PC-9 (cell line): Measurements from ENCODE around the gene SENP6. TPM values are rescaled to one million over a fixed set of nuclear protein-coding genes. Genes with fewer than 3 reads are reported as not detected.
"Not testable (repeated sequence)": the region's sequence is repeated elsewhere in the genome, so short reads cannot be mapped to it uniquely, and the experiment has no call there.

Experiments used
- BruUV-seq: library from RNA; stranded (reverse); fragments of 400-500 nt; replicated peaks from 2 replicates; lab custom pipeline; 2021; lab: Mats Ljungman, UMichigan
- CTCF ChIA-PET: fragments of 300-600 bp; sonication (Branson Sonifier 250); formaldehyde crosslinking; loops from one replicate; lab custom pipeline; 2022; ENCODE audit warnings: antibody characterized with exemption; lab: Charles Lee
- POLR2A ChIA-PET: fragments of 300-600 bp; sonication (Branson Sonifier 250); formaldehyde crosslinking; loops from one replicate; lab custom pipeline; 2022; ENCODE audit warnings: antibody characterized with exemption; ENCODE audit not compliant: unreplicated experiment; lab: Charles Lee
- DNase-seq, 2 experiments: peaks; one replicate each; pipeline versions ENCODE4 v3.0.0 to v3.0.0-alpha.2; 2015 to 2022; ENCODE audit warnings: mixed read lengths in 1 of 2
- H2AFZ ChIP-seq: fragments of 200-600 bp; sonication (generic); 2 replicates; pipeline ENCODE4 v1.8.1; 2017; ENCODE audit warnings: antibody characterized with exemption
- H3F3A ChIP-seq: fragments of 200-600 bp; sonication (generic); 2 replicates; pipeline ENCODE4 v1.8.1; 2017; ENCODE audit warnings: antibody characterized with exemption, mild to moderate bottlenecking, low read depth; ENCODE audit not compliant: insufficient read depth
- H3K27ac ChIP-seq: fragments of 200-600 bp; sonication (generic); 2 replicates; pipeline ENCODE4 v1.6.1; 2016; ENCODE audit warnings: mixed run types
- H3K27me3 ChIP-seq: fragments of 200-600 bp; sonication (generic); 2 replicates; pipeline ENCODE4 v1.6.1; 2016; ENCODE audit warnings: low read depth, mixed run types; ENCODE audit not compliant: insufficient read depth
- H3K36me3 ChIP-seq: fragments of 200-600 bp; sonication (generic); 2 replicates; pipeline ENCODE4 v1.6.1; 2016; ENCODE audit warnings: low read depth, mixed run types
- H3K4me1 ChIP-seq: fragments of 200-600 bp; sonication (generic); replicated peaks from 2 replicates; pipeline ENCODE4 v1.6.1; 2016; ENCODE audit warnings: mixed run types; ENCODE audit not compliant: insufficient read depth
- H3K4me2 ChIP-seq: fragments of 200-600 bp; sonication (generic); 2 replicates; pipeline ENCODE4 v1.6.1; 2017; ENCODE audit warnings: mixed run types
- H3K4me3 ChIP-seq: fragments of 200-600 bp; sonication (generic); 2 replicates; pipeline ENCODE4 v1.6.1; 2016; ENCODE audit warnings: mixed run types
- H3K79me2 ChIP-seq: fragments of 200-600 bp; sonication (generic); 2 replicates; pipeline ENCODE4 v1.6.1; 2017; ENCODE audit warnings: low read depth, mixed run types
- H3K9me2 ChIP-seq: fragments of 200-600 bp; sonication (generic); 2 replicates; pipeline ENCODE4 v1.8.1; 2017; ENCODE audit warnings: mild to moderate bottlenecking; ENCODE audit not compliant: insufficient read depth
- H3K9me3 ChIP-seq: fragments of 200-600 bp; sonication (generic); 2 replicates; pipeline ENCODE4 v1.8.1; 2016; ENCODE audit warnings: low read depth; ENCODE audit not compliant: insufficient read depth
- H4K20me1 ChIP-seq: fragments of 200-600 bp; sonication (generic); 2 replicates; pipeline ENCODE4 v1.8.1; 2017; ENCODE audit not compliant: insufficient read depth
- EZH2 ChIP-seq: fragments of 200-600 bp; sonication (generic); IDR thresholded peaks from 2 replicates; pipeline ENCODE4 v1.8.0; 2017; ENCODE audit warnings: antibody characterized with exemption, low read depth
- intact Hi-C: fragments of 100-400 bp; cut with micrococcal nuclease; formaldehyde crosslinking; loops from one replicate; pipeline ENCODE4 v1.10.0; 2022; ENCODE audit not compliant: unreplicated experiment
- total RNA-seq: library from RNA; stranded (reverse); gene quantifications from 2 replicates; pipeline ENCODE4 v1.2.3, GENCODE V29; 2021
- TF ChIP-seq, protein P1 (sequence below): fragments of 200-600 bp; sonication (generic); conservative IDR thresholded peaks from 2 replicates; pipeline ENCODE4 v1.6.1; 2017; ENCODE audit warnings: mixed run types, antibody characterized with exemption, mild to moderate bottlenecking, moderate library complexity

The SENP6 gene
- total RNA-seq, 1 experiment from 2014 or later: 70.4 TPM

- Histone ChIP-seq H3K27me3 (no peaks in the 10 kb centered on the region), H3K9me3 (no peaks in the 10 kb centered on the region), H3K27ac (no peak overlapping the region), H3K9me2 (no peaks in the 10 kb centered on the region), H3K4me1 (no peaks in the 10 kb centered on the region), H2AFZ (no peak overlapping the region), H3K4me2 (no peak overlapping the region), H4K20me1 (no peaks in the 10 kb centered on the region), H3K4me3 (no peak overlapping the region), H3K79me2 (no peaks in the 10 kb centered on the region), H3F3A (peaks cover 2% of the 10 kb centered on the region; the same call in 1 of the 2 replicates), H3K36me3 (peaks cover 19% of the 10 kb centered on the region)
- intact Hi-C loops: no loop called here
- no TSS peak for BruUV-seq
- ChIA-PET POLR2A (no interaction called here), CTCF (no interaction called here)
- no peak for DNase-seq
- TF ChIP-seq EZH2: no peak
- TF ChIP-seq, protein P1, sequence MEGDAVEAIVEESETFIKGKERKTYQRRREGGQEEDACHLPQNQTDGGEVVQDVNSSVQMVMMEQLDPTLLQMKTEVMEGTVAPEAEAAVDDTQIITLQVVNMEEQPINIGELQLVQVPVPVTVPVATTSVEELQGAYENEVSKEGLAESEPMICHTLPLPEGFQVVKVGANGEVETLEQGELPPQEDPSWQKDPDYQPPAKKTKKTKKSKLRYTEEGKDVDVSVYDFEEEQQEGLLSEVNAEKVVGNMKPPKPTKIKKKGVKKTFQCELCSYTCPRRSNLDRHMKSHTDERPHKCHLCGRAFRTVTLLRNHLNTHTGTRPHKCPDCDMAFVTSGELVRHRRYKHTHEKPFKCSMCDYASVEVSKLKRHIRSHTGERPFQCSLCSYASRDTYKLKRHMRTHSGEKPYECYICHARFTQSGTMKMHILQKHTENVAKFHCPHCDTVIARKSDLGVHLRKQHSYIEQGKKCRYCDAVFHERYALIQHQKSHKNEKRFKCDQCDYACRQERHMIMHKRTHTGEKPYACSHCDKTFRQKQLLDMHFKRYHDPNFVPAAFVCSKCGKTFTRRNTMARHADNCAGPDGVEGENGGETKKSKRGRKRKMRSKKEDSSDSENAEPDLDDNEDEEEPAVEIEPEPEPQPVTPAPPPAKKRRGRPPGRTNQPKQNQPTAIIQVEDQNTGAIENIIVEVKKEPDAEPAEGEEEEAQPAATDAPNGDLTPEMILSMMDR: no peak
These were observed 64.9 kb downstream of the SENP6 start for GRCh38 chr6:75666592-75666991.

- Histone ChIP-seq H3K36me3 (peaks cover 29% of the 10 kb centered on the region), H3K4me1 (no peaks in the 10 kb centered on the region), H3K27me3 (no peaks in the 10 kb centered on the region), H4K20me1 (no peaks in the 10 kb centered on the region), H3K4me3 (no peak overlapping the region), H3F3A (no peaks in the 10 kb centered on the region), H3K27ac (peak overlapping the region; percentile 45; the same call in 1 of the 2 replicates), H3K79me2 (no peaks in the 10 kb centered on the region), H3K9me2 (no peaks in the 10 kb centered on the region), H2AFZ (no peak overlapping the region), H3K4me2 (no peak overlapping the region), H3K9me3 (no peaks in the 10 kb centered on the region)
- TF ChIP-seq, protein P1: no peak
- TF ChIP-seq EZH2: no peak
- DNase-seq: no peak
- ChIA-PET POLR2A (no interaction called here), CTCF (no interaction called here)
- intact Hi-C loops: no loop called here
- no TSS peak for BruUV-seq
These were observed 72.2 kb downstream of the SENP6 start for GRCh38 chr6:75673884-75674283.

DNA sequence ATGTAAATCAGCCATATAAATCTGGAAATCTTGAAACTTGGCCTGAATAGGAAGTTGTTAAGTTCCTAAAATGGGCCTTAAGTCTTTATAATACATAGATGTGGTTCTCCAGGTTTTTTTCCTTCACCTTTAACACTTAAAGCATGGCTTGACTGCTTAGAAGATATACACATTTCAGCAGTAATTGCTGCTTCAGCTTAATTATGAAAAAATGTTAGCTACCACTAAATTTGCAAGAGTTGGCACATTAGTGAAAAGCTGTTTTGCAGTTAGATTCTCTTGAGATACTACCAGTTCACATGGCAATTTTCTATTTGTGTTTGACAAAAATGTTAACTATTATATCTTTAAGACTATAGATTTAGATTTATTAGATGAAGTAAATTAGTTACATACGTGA, 74.7 kb downstream of the SENP6 start:
- Histone ChIP-seq H3K4me3 (no peak overlapping the region), H3K27ac (no peak overlapping the region), H4K20me1 (no peaks in the 10 kb centered on the region), H3K4me2 (no peak overlapping the region), H3K36me3 (peaks cover 38% of the 10 kb centered on the region), H3K9me3 (no peaks in the 10 kb centered on the region), H3F3A (no peaks in the 10 kb centered on the region), H3K79me2 (no peaks in the 10 kb centered on the region), H3K4me1 (no peaks in the 10 kb centered on the region), H3K27me3 (no peaks in the 10 kb centered on the region), H3K9me2 (no peaks in the 10 kb centered on the region), H2AFZ (no peak overlapping the region)
- no TSS peak for BruUV-seq
- CTCF ChIA-PET: no interaction called here
- TF ChIP-seq, protein P1: no peak
- TF ChIP-seq EZH2: no peak
- DNase-seq: no peak
- POLR2A ChIA-PET: no interaction called here
- intact Hi-C loops: no loop called here

DNA sequence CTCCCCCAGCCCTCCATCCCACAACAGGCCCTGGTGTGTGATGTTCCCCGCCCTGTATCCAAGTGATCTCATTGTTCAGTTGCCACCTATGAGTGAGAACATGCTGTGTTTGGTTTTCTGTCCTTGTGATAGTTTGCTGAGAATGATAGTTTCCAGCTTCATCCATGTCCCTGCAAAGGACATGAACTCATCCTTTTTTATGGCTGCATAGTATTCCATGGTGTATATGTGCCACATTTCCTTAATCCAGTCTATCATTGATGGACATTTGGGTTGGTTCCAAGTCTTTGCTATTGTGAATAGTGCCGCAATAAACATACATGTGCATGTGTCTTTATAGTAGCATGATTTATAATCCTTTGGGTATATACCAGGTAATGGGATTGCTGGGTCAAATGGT, 80.9 kb downstream of the SENP6 start:
- H3K79me2 ChIP-seq, POLR2A ChIA-PET, H3K27me3 ChIP-seq, H4K20me1 ChIP-seq, H3K9me3 ChIP-seq, BruUV-seq, H3K4me3 ChIP-seq, H3K9me2 ChIP-seq, intact Hi-C loops, H3K27ac ChIP-seq, H3K4me1 ChIP-seq, H3F3A ChIP-seq, DNase-seq, CTCF ChIA-PET, H3K4me2 ChIP-seq, H2AFZ ChIP-seq: not testable (repeated sequence)
- H3K36me3 ChIP-seq: peaks cover 39% of the 10 kb centered on the region

DNA sequence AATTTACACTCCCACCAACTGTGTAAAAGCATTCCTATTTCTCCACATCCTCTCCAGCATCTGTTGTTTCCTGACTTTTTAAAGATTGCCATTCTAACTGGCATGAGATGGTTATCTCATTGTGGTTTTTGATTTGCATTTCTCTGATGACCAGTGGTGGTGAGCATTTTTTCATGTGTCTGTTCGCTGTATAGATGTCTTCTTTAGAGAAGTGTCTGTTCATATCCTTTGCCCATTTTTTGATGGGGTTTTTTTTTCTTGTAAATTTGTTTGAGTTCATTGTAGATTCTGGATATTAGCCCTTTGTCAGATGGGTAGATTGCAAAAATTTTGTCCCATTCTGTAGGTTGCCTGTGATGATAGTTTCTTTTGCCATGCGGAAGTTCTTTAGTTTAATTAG, 81.3 kb downstream of the SENP6 start:
- BruUV-seq, H3K79me2 ChIP-seq, intact Hi-C loops, H3K4me1 ChIP-seq, POLR2A ChIA-PET, CTCF ChIA-PET, DNase-seq, H4K20me1 ChIP-seq, H3F3A ChIP-seq, H3K9me2 ChIP-seq, H3K4me3 ChIP-seq, H3K4me2 ChIP-seq, H2AFZ ChIP-seq, H3K9me3 ChIP-seq, H3K27me3 ChIP-seq, H3K27ac ChIP-seq: not testable (repeated sequence)
- H3K36me3 ChIP-seq: peaks cover 34% of the 10 kb centered on the region
